HG02571 (cell line): ENCODE measurements around the gene CHERP.
A peak's percentile ranks its signal among the peaks of the same experiment; 100 is the strongest.
"Not testable (repeated sequence)": the region's sequence is repeated elsewhere in the genome, so short reads cannot be mapped to it uniquely, and the experiment has no call there.

Source experiments
- ATAC-seq: cut with Tn5 transposase; IDR thresholded peaks from one replicate; pipeline ENCODE4 v1.9.1; 2021; ENCODE audit warnings: mild to moderate bottlenecking, moderate library complexity; ENCODE audit not compliant: unreplicated experiment

The CHERP gene

GRCh38 chr19:16576690-16577530, 34.7 kb upstream of the CHERP start:
- ATAC-seq, result no peak

GRCh38 chr19:16575861-16576689, 33.8 kb upstream of the CHERP start:
- ATAC-seq, result no peak

GRCh38 chr19:16575282-16575681, 33.0 kb upstream of the CHERP start:
- ATAC-seq, result no peak

GRCh38 chr19:16573925-16574324, 31.7 kb upstream of the CHERP start:
- no peak for ATAC-seq

- ATAC-seq, result no peak
Measured at GRCh38 chr19:16573296-16573695, 31.1 kb upstream of the CHERP start.

- ATAC-seq, result peak; percentile 82
Measured at GRCh38 chr19:16572332-16573211, 30.3 kb upstream of the CHERP start, which contains the start of gene SLC35E1. SLC35E1 (minus strand) TSS chr19:16572415; CDS start chr19:16572364, 51 bp downstream.

GRCh38 chr19:16571822-16572331, 29.6 kb upstream of the CHERP start:
- peak; percentile 17 for ATAC-seq

- ATAC-seq, result no peak
Measured at GRCh38 chr19:16571283-16571682, 29.0 kb upstream of the CHERP start.

- no peak for ATAC-seq
Measured at GRCh38 chr19:16569609-16570320, 27.5 kb upstream of the CHERP start.

- ATAC-seq, result no peak
Measured at GRCh38 chr19:16566702-16567101, 24.5 kb upstream of the CHERP start.

- no peak for ATAC-seq
Measured at GRCh38 chr19:16566161-16566560, 23.9 kb upstream of the CHERP start.

- ATAC-seq, result no peak
Measured at GRCh38 chr19:16564842-16565241, 22.6 kb upstream of the CHERP start.

GRCh38 chr19:16562608-16563025, 20.4 kb upstream of the CHERP start:
- ATAC-seq, result no peak

- no peak for ATAC-seq
Measured at GRCh38 chr19:16561382-16561781, 19.1 kb upstream of the CHERP start.

GRCh38 chr19:16559780-16560276, 17.6 kb upstream of the CHERP start:
- no peak for ATAC-seq

- no peak for ATAC-seq
Measured at GRCh38 chr19:16554776-16555175, 12.5 kb upstream of the CHERP start.

- ATAC-seq, result not testable (repeated sequence)
Measured at GRCh38 chr19:16551902-16552301, 9.7 kb upstream of the CHERP start.

GRCh38 chr19:16548956-16549355, 6.7 kb upstream of the CHERP start:
- no peak for ATAC-seq

- no peak for ATAC-seq
Measured at GRCh38 chr19:16544473-16545231, 2.4 kb upstream of the CHERP start.
